GM19025 (cell line): ENCODE results near the gene SEMA5B.

Experiments used
- ATAC-seq: cut with Tn5 transposase; IDR thresholded peaks from one replicate; pipeline ENCODE4 v1.9.1; 2021; ENCODE audit warnings: mild to moderate bottlenecking, low read depth, moderate library complexity; ENCODE audit not compliant: unreplicated experiment

SEMA5B gene

GRCh38 chr3:122912772-122913538 lies 114.6 kb downstream of the SEMA5B start:
- ATAC-seq = no peak

- no peak for ATAC-seq
Measured at GRCh38 chr3:122911901-122912300, 115.7 kb downstream of the SEMA5B start.

GRCh38 chr3:122908251-122908650 lies 119.3 kb downstream of the SEMA5B start:
- ATAC-seq = no peak

- no peak for ATAC-seq
Measured at GRCh38 chr3:122907471-122907870, 120.1 kb downstream of the SEMA5B start.

- no peak for ATAC-seq
Measured at GRCh38 chr3:122903171-122903570, 124.4 kb downstream of the SEMA5B start.

- ATAC-seq = no peak
Measured at GRCh38 chr3:122902326-122902725, 125.2 kb downstream of the SEMA5B start.

GRCh38 chr3:122898298-122898697 lies 129.3 kb downstream of the SEMA5B start:
- ATAC-seq = no peak

GRCh38 chr3:122893754-122894668 lies 133.6 kb downstream of the SEMA5B start:
- ATAC-seq = no peak

GRCh38 chr3:122893282-122893681 lies 134.3 kb downstream of the SEMA5B start:
- no peak for ATAC-seq

GRCh38 chr3:122892118-122892960 lies 135.2 kb downstream of the SEMA5B start:
- ATAC-seq = no peak

GRCh38 chr3:122890720-122891220 lies 136.8 kb downstream of the SEMA5B start:
- ATAC-seq = no peak

GRCh38 chr3:122890077-122890719 lies 137.4 kb downstream of the SEMA5B start:
- no peak for ATAC-seq

GRCh38 chr3:122886946-122887345 lies 140.6 kb downstream of the SEMA5B start:
- no peak for ATAC-seq

- ATAC-seq = no peak
Measured at GRCh38 chr3:122886251-122886650, 141.3 kb downstream of the SEMA5B start.

GRCh38 chr3:122882361-122882947 lies 145.1 kb downstream of the SEMA5B start:
- no peak for ATAC-seq

- ATAC-seq = no peak
Measured at GRCh38 chr3:122880624-122881023, 146.9 kb downstream of the SEMA5B start.

GRCh38 chr3:122880173-122880572 lies 147.4 kb downstream of the SEMA5B start:
- no peak for ATAC-seq

GRCh38 chr3:122875547-122876127 lies 151.9 kb downstream of the SEMA5B start:
- no peak for ATAC-seq
